Measurements from ENCODE around the gene TRIO. TPM values are rescaled to one million over a fixed set of nuclear protein-coding genes. Genes with fewer than 3 reads are reported as not detected.

Gene TRIO
- total RNA-seq, 4 donors from 2014 or later: 290 to 370 (median 346) TPM

DNA sequence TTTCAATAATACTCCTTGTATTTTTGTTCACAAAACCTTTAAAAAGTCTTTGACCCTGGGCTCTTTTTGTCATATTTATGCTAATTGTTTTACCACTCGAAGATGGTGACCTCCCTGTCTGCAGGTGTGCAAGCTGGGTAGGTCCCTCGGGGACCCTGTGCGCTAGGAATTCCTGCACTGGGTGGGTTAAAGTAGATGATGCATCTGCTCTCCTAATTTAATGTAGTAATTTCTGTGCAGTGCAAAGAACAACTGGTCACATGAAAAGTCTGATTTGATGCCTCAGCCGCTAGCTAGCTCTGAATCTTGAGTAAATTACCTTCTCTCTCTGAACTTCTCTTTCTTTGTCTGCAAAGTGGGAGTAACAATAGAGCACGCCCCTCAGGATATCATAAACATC, 299.4 kb downstream of the TRIO start:
- Histone ChIP-seq H3K27ac (peak overlapping the region; percentile 76 to 96 (median 82)), H3K36me3 (no peaks in the 10 kb centered on the region), H3K4me3 (peak overlapping the region; percentile 16 to 54 (median 49)), H3K9me3 (no peaks in the 10 kb centered on the region), H3K4me1 (peaks cover 0 to 64% (median 13%) of the 10 kb centered on the region in 4 donors), H3K27me3 (no peaks in the 10 kb centered on the region)
- DNase-seq (ENCODE audit: low spot score in 2 of 2): no peak
- TF ChIP-seq, protein P1, sequence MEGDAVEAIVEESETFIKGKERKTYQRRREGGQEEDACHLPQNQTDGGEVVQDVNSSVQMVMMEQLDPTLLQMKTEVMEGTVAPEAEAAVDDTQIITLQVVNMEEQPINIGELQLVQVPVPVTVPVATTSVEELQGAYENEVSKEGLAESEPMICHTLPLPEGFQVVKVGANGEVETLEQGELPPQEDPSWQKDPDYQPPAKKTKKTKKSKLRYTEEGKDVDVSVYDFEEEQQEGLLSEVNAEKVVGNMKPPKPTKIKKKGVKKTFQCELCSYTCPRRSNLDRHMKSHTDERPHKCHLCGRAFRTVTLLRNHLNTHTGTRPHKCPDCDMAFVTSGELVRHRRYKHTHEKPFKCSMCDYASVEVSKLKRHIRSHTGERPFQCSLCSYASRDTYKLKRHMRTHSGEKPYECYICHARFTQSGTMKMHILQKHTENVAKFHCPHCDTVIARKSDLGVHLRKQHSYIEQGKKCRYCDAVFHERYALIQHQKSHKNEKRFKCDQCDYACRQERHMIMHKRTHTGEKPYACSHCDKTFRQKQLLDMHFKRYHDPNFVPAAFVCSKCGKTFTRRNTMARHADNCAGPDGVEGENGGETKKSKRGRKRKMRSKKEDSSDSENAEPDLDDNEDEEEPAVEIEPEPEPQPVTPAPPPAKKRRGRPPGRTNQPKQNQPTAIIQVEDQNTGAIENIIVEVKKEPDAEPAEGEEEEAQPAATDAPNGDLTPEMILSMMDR (IDR thresholded peaks at IDR 0.05): no peak
- TF ChIP-seq POLR2A (IDR thresholded peaks at IDR 0.05) (no peak), EP300 (IDR thresholded peaks at IDR 0.05) (no peak)
- 49 to 58% methylated on average over 5 of the region's 5 CpGs for WGBS, 2 donors

DNA sequence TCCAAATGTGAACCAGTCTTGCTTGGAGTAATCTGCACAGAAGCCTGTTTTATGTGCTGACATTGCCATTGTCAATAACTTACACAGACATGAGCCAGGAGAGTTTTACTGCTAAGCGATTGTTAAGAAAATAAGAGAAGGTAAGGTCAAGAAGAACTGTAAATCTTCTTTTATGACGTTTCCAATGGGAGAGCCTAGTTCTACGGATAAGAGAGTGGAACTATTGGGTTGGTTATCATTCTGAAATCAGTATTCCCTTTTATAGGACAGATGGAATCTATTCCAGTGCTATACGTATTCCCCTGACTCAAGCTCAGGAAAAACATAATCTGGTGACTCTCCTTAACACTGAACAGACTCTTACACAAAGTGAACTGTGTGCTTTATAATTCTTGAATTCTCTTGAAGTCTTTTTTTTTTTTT, 300.5 kb downstream of the TRIO start:
- no peak for DNase-seq (ENCODE audit: low spot score in 2 of 2)
- Histone ChIP-seq H3K9me3 (no peaks in the 10 kb centered on the region), H3K4me3 (peak overlapping the region in 3 of 4 donors; percentile 0 to 54 (median 53)), H3K36me3 (no peaks in the 10 kb centered on the region), H3K4me1 (peaks cover 0 to 76% (median 21%) of the 10 kb centered on the region in 4 donors), H3K27me3 (no peaks in the 10 kb centered on the region), H3K27ac (peak overlapping the region; percentile 48 to 96 (median 72))
- 33 to 50% methylated on average over 4 of the region's 4 CpGs for WGBS, 2 donors
- TF ChIP-seq POLR2A (IDR thresholded peaks at IDR 0.05) (no peak), EP300 (IDR thresholded peaks at IDR 0.05) (no peak)
- TF ChIP-seq, protein P1 (IDR thresholded peaks at IDR 0.05): no peak

DNA sequence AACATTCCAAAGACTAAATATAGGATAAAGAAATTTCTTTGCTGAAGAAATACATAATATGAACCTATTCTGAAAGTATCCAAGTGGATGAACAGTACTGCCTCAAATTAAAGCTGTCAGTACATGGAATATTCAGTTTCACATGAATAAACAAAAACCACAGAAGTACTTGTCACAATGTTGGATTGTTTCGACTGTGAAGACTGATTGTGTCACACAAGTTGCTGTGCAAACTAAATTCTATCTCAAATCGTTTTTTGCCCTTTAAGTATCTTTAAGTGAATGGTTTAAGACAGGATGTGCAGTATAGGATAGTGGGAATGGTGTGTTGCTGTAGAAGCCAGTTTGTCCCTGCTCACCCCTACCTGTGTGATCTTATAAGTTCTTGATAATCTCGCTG, 301.0 kb downstream of the TRIO start:
- no peak for TF ChIP-seq POLR2A (IDR thresholded peaks at IDR 0.05)
- TF ChIP-seq EP300 (IDR thresholded peaks at IDR 0.05): peak in 1 of 2 donors; percentile 10
- Histone ChIP-seq H3K4me3 (peak overlapping the region in 2 of 4 donors; percentile 0 to 54), H3K4me1 (peaks cover 0 to 79% (median 26%) of the 10 kb centered on the region in 4 donors), H3K27me3 (no peaks in the 10 kb centered on the region), H3K9me3 (no peaks in the 10 kb centered on the region), H3K27ac (peak overlapping the region; percentile 48 to 96 (median 72)), H3K36me3 (no peaks in the 10 kb centered on the region)
- DNase-seq (ENCODE audit: low spot score in 2 of 2): no peak
- WGBS, 2 donors: 37 to 44% methylated on average over 3 of the region's 3 CpGs

DNA sequence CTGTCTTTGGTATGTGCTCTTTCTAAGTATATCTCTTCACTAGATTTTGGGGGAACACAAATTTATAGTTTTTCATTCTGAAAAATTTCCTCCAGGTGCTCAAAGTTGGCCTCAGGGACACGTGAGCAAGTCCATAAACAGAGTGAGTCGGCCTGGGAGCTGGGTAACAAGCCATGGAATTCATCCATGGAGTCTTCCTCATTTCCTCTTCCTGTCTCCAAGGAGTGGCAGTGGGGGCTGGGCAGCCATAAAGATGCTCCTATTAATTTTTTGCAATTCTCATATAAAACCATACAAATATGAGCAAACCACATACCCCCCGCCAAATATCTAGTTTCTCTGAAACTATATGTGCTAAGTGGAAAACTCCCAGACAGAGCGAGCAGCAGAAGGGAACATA, 301.9 kb downstream of the TRIO start:
- no peaks in the 10 kb centered on the region for H3K9me3 ChIP-seq
- H3K36me3 ChIP-seq: no peaks in the 10 kb centered on the region
- no peaks in the 10 kb centered on the region for H3K27me3 ChIP-seq
- no peak for DNase-seq (ENCODE audit: low spot score in 2 of 2)
- TF ChIP-seq, protein P1 (IDR thresholded peaks at IDR 0.05): no peak
- no peak for TF ChIP-seq POLR2A (IDR thresholded peaks at IDR 0.05)
- peak in 1 of 2 donors; percentile 7 for TF ChIP-seq EP300 (IDR thresholded peaks at IDR 0.05)
- peak overlapping the region in 2 of 4 donors; percentile 7 to 24 for H3K4me3 ChIP-seq
- H3K27ac ChIP-seq: peak overlapping the region; percentile 48 to 96 (median 72)
- H3K4me1 ChIP-seq: peaks cover 0 to 79% (median 33%) of the 10 kb centered on the region in 4 donors
- WGBS, 2 donors: 54 to 65% methylated on average over 4 of the region's 4 CpGs

DNA sequence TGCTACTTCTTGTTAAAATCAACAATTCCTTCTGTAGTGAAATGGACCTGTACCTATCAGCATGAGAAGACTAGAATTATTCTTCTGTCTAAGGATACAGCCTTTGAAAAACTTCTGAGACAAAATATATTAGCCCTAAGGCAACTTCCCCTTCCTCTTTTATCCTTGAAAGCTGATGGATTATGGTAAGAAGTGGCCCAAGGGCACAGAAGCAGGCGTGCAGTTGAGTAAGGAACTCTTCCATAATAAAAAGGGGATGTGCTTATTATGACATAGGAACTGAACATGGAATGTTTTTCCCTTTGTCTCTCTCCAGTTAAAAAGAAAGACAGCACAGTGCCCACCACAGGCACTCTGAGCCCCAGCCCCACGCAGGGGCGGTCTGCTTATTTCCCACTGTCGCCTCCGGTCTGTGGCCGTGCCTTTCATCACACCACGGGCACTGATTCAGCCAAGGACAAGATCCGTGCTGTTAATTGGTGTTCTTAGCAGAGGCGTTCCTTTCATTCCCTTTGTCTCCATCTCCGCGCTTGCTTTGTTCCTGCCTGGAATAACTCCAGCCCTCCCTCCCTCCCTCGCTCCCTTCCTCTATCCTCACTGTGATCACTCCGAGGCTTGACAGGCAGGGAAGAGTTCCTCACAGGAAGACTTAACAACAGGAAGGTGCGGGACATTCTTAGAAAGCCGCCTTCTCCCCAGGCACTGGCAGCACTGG, 302.6 kb downstream of the TRIO start:
- peak overlapping the region; percentile 48 to 96 (median 72) for H3K27ac ChIP-seq

More for the DNA sequence above, 302.6 kb downstream of the TRIO start:
- no peaks in the 10 kb centered on the region for H3K27me3 ChIP-seq
- peak overlapping the region in 2 of 4 donors; percentile 7 to 24 for H3K4me3 ChIP-seq
- 27 to 28% methylated on average over 15 of the region's 15 CpGs for WGBS, 2 donors
- no peaks in the 10 kb centered on the region for H3K9me3 ChIP-seq
- peaks cover 0 to 80% (median 36%) of the 10 kb centered on the region in 4 donors for H3K4me1 ChIP-seq
- DNase-seq (ENCODE audit: low spot score in 2 of 2): peak in 1 of 2 donors; percentile 53
- H3K36me3 ChIP-seq: no peaks in the 10 kb centered on the region
- TF ChIP-seq, protein P1 (IDR thresholded peaks at IDR 0.05): no peak
- TF ChIP-seq EP300 (IDR thresholded peaks at IDR 0.05) (peak in 1 of 2 donors; percentile 45), POLR2A (IDR thresholded peaks at IDR 0.05) (peak in 1 of 2 donors; percentile 17)
